ENCODE data around the gene APOO.

DNA sequence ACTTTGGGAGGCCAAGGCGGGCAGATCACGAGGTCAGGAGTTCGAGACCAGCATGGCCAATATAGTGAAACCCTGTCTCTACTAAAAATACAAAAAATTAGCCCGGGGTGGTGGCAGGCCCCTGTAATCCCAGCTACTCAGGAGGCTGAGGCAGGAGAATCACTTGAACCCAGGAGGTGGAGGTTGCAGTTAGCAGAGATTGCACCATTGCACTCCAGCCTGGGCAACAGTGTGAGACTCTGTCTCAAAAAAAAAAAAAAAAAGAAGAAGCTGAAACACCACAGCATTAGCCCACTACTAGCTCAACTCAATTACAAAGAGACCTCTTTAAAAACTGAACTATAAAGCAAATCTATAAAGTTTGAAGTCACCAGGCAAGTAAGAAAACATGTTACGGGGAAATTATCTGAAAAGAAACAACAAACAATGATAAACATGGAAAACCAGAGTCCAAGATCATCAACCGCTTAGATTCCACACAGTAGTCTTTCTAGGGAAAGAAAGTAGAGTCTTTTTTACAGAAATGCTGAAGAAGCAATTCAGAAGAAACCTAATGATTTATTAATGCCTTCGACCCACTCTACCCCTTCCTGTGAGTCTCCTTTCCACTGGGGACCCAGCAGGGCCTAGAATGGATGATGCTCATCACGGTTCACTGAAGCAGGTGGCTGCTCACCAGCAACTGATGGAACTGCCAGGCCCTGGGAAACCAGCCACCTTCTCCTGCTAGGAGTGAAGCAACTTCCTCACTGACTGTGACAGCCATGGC lies 118.2 kb downstream of the APOO start:
- TF ChIP-seq CTCF (IDR thresholded peaks at IDR 0.05) (no peak), EP300 (IDR thresholded peaks at IDR 0.05) (no peak), PBX3 (IDR thresholded peaks at IDR 0.05) (no peak), HOXB5 (CRISPR knock-in tag; IDR thresholded peaks at IDR 0.05) (no peak)
